PC-9 (cell line): ENCODE results near the gene ABCB8.
"Not testable (repeated sequence)": the region's sequence is repeated elsewhere in the genome, so short reads cannot be mapped to it uniquely, and the experiment has no call there.

Source experiments
- CTCF ChIP-seq: fragments of 200-600 bp; sonication (generic); conservative IDR thresholded peaks from 2 replicates; pipeline ENCODE4 v1.6.1; 2017; ENCODE audit warnings: mixed run types, antibody characterized with exemption, mild to moderate bottlenecking, moderate library complexity
- EZH2 ChIP-seq: fragments of 200-600 bp; sonication (generic); IDR thresholded peaks from 2 replicates; pipeline ENCODE4 v1.8.0; 2017; ENCODE audit warnings: antibody characterized with exemption, low read depth

- not testable (repeated sequence) for TF ChIP-seq CTCF, EZH2
These were observed 521 bp upstream of the ABCB8 start for GRCh38 chr7:151027728-151028130.
